Smooth muscle cell (in vitro differentiated cells): ENCODE data around the gene OPCML. TPM values are rescaled to one million over a fixed set of nuclear protein-coding genes. Genes with fewer than 3 reads are reported as not detected.

Experiments
- DNase-seq: peaks from one replicate; lab custom pipeline; 2025; ENCODE audit not compliant: unreplicated experiment; lab: John Stamatoyannopoulos, UW
- H2AFZ ChIP-seq: fragments of 200-600 bp; sonication (generic); 2 replicates; pipeline ENCODE4 v1.6.0; 2016; ENCODE audit warnings: antibody characterized with exemption, low read depth, mild to moderate bottlenecking
- H3F3A ChIP-seq: fragments of 200-600 bp; sonication (generic); 2 replicates; pipeline ENCODE4 v1.6.0; 2017; ENCODE audit warnings: antibody characterized with exemption, low read depth
- H3K27ac ChIP-seq: fragments of 200-600 bp; sonication (generic); 2 replicates; pipeline ENCODE4 v1.5.1; 2016; ENCODE audit warnings: low read depth, mild to moderate bottlenecking
- H3K27me3 ChIP-seq: fragments of 200-600 bp; sonication (generic); 2 replicates; pipeline ENCODE4 v1.6.1; 2016; ENCODE audit warnings: low read depth, mild to moderate bottlenecking
- H3K36me3 ChIP-seq: fragments of 200-600 bp; sonication (generic); 2 replicates; pipeline ENCODE4 v1.5.1; 2016; ENCODE audit warnings: low read depth
- H3K4me1 ChIP-seq: fragments of 200-600 bp; sonication (generic); 2 replicates; pipeline ENCODE4 v1.5.1; 2016; ENCODE audit warnings: low read depth
- H3K4me2 ChIP-seq: fragments of 200-600 bp; sonication (generic); 2 replicates; pipeline ENCODE4 v1.6.0; 2016; ENCODE audit warnings: mild to moderate bottlenecking
- H3K4me3 ChIP-seq: fragments of 200-600 bp; sonication (generic); 2 replicates; pipeline ENCODE4 v1.5.1; 2016; ENCODE audit warnings: mild to moderate bottlenecking
- H3K79me2 ChIP-seq: fragments of 200-600 bp; sonication (generic); 2 replicates; pipeline ENCODE4 v1.6.0; 2016; ENCODE audit warnings: low read depth, mild to moderate bottlenecking
- H3K9ac ChIP-seq: fragments of 200-600 bp; sonication (generic); 2 replicates; pipeline ENCODE4 v1.6.0; 2016; ENCODE audit warnings: low read depth
- H3K9me3 ChIP-seq: fragments of 200-600 bp; sonication (generic); replicated peaks from 2 replicates; pipeline ENCODE4 v1.5.1; 2016; ENCODE audit warnings: low read depth
- H4K20me1 ChIP-seq: fragments of 200-600 bp; sonication (generic); 2 replicates; pipeline ENCODE4 v1.6.0; 2016; ENCODE audit warnings: low read depth
- CTCF ChIP-seq: fragments of 200-600 bp; sonication (generic); IDR thresholded peaks from 2 replicates; pipeline ENCODE4 v1.5.1; 2017; ENCODE audit warnings: borderline replicate concordance, mild to moderate bottlenecking, antibody characterized with exemption; ENCODE audit not compliant: insufficient read depth, poor library complexity, severe bottlenecking
- WGBS: methylation state at CpG from one replicate; pipeline ENCODE4 v1.1.7; 2016; ENCODE audit warnings: low lambda C conversion rate; 5-methylcytosine and 5-hydroxymethylcytosine counted together
- polyA plus RNA-seq: library from polyadenylated mRNA; unstranded; fragments of >200 nt; fragmentation: Nextera tagmentation; extraction: Ambion mirVana; gene quantifications from 2 replicates; pipeline ENCODE4 v1.2.1, GENCODE V29; 2016
- total RNA-seq: library from RNA; depleted of rRNA; stranded (reverse); fragments of >200 nt; gene quantifications from 2 replicates; pipeline ENCODE4 v1.2.3, GENCODE V29; 2014

The OPCML gene
- total and polyA plus RNA-seq, 2 experiments from 2014 or later: 0.42 to 0.58 TPM

GRCh38 chr11:132817387-132817786 is 714.9 kb downstream of the OPCML start:
- no peak overlapping the region for H3K4me3 ChIP-seq
- no peaks in the 10 kb centered on the region for H3K9me3 ChIP-seq
- H3K27ac ChIP-seq: no peak overlapping the region
- no peak overlapping the region for H3K9ac ChIP-seq
- H3K4me2 ChIP-seq: no peak overlapping the region
- peaks cover 7% of the 10 kb centered on the region for H3K27me3 ChIP-seq
- TF ChIP-seq CTCF: no peak
- H3K36me3 ChIP-seq: no peaks in the 10 kb centered on the region
- H3K79me2 ChIP-seq: no peaks in the 10 kb centered on the region
- no peaks in the 10 kb centered on the region for H4K20me1 ChIP-seq
- no peak overlapping the region for H2AFZ ChIP-seq
- 91% methylated on average over 1 of the region's 1 CpG for WGBS
- H3K4me1 ChIP-seq: no peaks in the 10 kb centered on the region
- DNase-seq: no peak
- no peaks in the 10 kb centered on the region for H3F3A ChIP-seq

GRCh38 chr11:132814410-132814809 is 717.9 kb downstream of the OPCML start:
- Histone ChIP-seq H3K36me3 (no peaks in the 10 kb centered on the region), H3K9me3 (no peaks in the 10 kb centered on the region), H4K20me1 (no peaks in the 10 kb centered on the region), H3F3A (no peaks in the 10 kb centered on the region), H3K9ac (no peak overlapping the region), H3K79me2 (no peaks in the 10 kb centered on the region), H3K27ac (no peak overlapping the region), H3K27me3 (peaks cover 10% of the 10 kb centered on the region), H3K4me1 (no peaks in the 10 kb centered on the region), H3K4me3 (no peak overlapping the region), H2AFZ (no peak overlapping the region), H3K4me2 (no peak overlapping the region)
- DNase-seq: no peak
- 90% methylated on average over 2 of the region's 2 CpGs for WGBS
- TF ChIP-seq CTCF: no peak

- no peak overlapping the region for H3K4me3 ChIP-seq
- no peaks in the 10 kb centered on the region for H3F3A ChIP-seq
- H3K27ac ChIP-seq: no peak overlapping the region
- no peak overlapping the region for H3K4me2 ChIP-seq
- no peaks in the 10 kb centered on the region for H3K79me2 ChIP-seq
- H2AFZ ChIP-seq: no peak overlapping the region
- H3K27me3 ChIP-seq: peaks cover 10% of the 10 kb centered on the region
- H3K9me3 ChIP-seq: no peaks in the 10 kb centered on the region
- H3K9ac ChIP-seq: no peak overlapping the region
- DNase-seq: no peak
- WGBS: 92% methylated on average over 6 of the region's 6 CpGs
- H4K20me1 ChIP-seq: no peaks in the 10 kb centered on the region
- TF ChIP-seq CTCF: no peak
- no peaks in the 10 kb centered on the region for H3K36me3 ChIP-seq
- H3K4me1 ChIP-seq: no peaks in the 10 kb centered on the region
Measured at GRCh38 chr11:132811649-132812048, 720.7 kb downstream of the OPCML start.

- Histone ChIP-seq H3K9me3 (no peaks in the 10 kb centered on the region), H3K9ac (no peak overlapping the region), H3K27me3 (peaks cover 5% of the 10 kb centered on the region), H4K20me1 (no peaks in the 10 kb centered on the region), H3K27ac (no peak overlapping the region), H3K79me2 (no peaks in the 10 kb centered on the region), H3F3A (no peaks in the 10 kb centered on the region), H3K36me3 (no peaks in the 10 kb centered on the region), H3K4me3 (no peak overlapping the region), H2AFZ (no peak overlapping the region), H3K4me2 (no peak overlapping the region), H3K4me1 (peaks cover 4% of the 10 kb centered on the region)
- 84% methylated on average over 6 of the region's 6 CpGs for WGBS
- no peak for TF ChIP-seq CTCF
- no peak for DNase-seq
Measured at GRCh38 chr11:132809070-132809469, 723.2 kb downstream of the OPCML start.
